NCI-H345 treated with DMSO at 0.1 percent for 48 hours (cell line): ENCODE data around the gene ATF7.
A peak's percentile ranks its signal among the peaks of the same experiment; 100 is the strongest.

Source experiments
- DNase-seq: peaks from one replicate; lab custom pipeline; 2025; ENCODE audit not compliant: unreplicated experiment; lab: John Stamatoyannopoulos, UW

Gene ATF7

GRCh38 chr12:53502983-53503728, 123.0 kb downstream of the ATF7 start:
- DNase-seq, result no peak

GRCh38 chr12:53502331-53502730, 123.9 kb downstream of the ATF7 start:
- no peak for DNase-seq

- DNase-seq, result no peak
Measured at GRCh38 chr12:53501615-53502181, 124.5 kb downstream of the ATF7 start.

DNA sequence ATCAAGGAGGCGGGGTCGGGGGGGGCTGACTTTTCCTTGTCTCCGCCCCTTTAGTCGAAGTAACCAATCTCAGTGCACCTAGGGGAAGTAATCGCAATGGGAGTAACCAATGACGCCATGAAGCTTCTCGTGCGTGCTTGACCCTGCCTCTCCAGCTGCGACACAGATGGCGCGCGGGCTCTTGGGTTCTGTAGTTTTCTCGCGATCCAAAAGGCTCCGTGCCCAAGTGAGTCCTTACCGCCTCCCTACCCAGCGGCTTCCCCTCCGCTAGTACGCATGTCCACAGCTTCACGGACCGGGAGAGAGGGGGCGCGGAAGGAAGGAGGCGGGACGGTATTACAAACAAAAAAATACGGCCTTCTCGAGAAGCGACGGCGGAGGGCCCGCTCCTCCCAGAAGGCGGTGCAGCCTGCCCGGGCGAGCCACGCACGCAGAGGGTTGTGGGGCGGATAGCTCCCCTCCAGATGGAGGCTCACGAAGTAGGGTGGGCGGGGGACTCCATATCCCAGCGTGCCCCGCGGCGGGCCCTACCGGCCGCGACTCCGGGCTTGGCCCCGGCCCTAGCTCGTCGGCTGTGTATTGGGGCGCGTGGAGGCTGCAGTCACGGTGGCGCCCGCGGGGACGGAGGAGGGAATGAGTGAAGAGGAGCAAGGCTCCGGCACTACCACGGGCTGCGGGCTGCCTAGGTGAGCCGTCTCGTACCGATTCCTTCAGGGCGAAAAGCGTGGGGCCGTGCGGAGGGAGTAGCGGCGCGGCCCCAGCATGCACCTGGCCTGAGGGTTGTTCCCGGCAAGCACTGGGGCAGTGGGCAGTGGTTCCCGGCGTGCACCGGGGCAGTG, 125.2 kb downstream of the ATF7 start, which contains the start of gene TARBP2:
Gene TARBP2 (plus strand): TSS at position 508 of the 839 bp plus-strand sequence. CDS start 126 bp downstream, at position 634.
- DNase-seq, result peak; percentile 99

GRCh38 chr12:53500142-53500775, 125.9 kb downstream of the ATF7 start:
- DNase-seq, result no peak

DNA sequence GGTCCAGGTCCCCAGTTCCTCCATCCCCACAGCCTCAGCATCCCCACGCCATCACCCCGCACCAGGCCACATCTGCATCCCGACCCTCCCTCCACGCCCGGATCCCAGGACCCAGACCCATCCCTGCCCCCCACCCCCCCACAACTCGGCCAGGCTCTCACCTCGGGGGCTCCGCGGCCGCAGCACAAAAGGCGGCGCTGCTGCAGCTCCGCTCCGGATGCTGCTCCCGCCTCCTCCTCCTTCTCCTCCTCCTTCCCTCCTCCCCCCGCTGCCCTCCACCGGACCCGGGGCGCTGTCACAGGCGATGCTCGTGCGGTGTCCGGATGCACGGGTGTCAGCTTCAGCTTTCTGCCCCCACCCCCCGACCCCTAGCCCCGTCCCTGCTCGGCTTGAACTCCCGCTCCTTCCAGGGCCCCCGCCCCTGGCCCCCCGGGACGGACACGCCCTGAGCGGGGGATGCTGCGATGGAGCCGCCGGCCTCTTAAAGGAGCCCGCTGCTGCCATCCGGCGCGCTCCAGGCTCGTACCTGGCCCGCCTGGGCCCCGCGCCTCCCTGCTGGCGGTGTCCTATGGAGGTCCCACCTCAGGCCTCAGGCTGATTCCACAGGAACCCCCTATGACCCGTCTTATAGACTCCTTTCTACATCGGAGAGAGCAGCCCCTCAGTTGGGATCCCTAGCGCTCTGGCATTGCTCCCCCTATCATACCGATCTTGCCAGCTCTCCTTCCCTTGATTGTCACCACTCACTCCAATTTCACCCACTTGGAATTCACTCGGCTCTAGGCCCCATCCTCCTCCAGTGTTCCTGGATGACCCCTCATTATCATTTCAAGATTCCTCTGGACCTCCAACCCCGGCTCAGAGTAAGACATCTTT, 126.7 kb downstream of the ATF7 start, which contains the start of gene MAP3K12:
Gene MAP3K12 (minus strand): TSS at position 193 of the 876 bp plus-strand sequence. CDS start 12,067 bp downstream, outside the sequence.
- DNase-seq, result peak; percentile 55

DNA sequence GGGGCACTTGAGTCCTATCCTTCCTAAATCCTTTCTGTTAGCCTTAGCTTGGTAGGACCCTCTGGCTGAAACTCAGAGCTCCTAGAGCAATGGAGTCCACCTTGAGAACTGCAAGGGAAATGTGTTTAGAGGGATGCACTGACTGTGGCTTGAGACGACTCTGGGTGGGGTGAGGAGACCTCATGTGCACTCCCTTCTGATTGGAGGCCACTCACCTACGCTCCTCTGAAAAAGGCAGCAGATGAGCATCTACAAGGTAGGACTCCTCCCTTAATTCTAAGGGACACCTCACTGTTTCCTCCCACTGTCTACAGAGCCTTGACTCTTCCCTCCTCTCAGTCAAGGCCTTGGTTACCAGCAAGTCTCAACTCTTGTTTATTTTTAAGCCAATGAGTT, 127.9 kb downstream of the ATF7 start:
- no peak for DNase-seq

DNA sequence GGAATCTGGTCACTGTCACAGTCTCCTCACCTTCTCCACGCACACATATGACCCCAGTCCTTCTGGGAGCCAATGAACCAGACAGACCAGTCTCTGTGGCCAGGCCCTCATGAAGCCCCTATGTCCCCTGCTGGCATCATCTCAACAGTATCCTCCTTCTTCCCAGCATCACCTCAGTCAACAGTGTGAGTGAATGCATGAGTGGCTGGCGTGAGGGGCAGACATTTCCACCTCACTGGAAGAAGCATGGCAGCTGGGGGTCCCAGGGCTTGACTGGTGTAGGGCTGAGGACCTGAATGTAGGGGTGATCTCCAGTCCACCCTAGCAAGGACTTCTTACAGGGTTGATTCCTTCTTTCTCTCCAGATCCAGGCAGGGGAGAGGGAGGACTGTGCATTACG, 128.7 kb downstream of the ATF7 start:
- DNase-seq, result no peak

- no peak for DNase-seq
Measured at GRCh38 chr12:53496752-53497032, 129.5 kb downstream of the ATF7 start.

DNA sequence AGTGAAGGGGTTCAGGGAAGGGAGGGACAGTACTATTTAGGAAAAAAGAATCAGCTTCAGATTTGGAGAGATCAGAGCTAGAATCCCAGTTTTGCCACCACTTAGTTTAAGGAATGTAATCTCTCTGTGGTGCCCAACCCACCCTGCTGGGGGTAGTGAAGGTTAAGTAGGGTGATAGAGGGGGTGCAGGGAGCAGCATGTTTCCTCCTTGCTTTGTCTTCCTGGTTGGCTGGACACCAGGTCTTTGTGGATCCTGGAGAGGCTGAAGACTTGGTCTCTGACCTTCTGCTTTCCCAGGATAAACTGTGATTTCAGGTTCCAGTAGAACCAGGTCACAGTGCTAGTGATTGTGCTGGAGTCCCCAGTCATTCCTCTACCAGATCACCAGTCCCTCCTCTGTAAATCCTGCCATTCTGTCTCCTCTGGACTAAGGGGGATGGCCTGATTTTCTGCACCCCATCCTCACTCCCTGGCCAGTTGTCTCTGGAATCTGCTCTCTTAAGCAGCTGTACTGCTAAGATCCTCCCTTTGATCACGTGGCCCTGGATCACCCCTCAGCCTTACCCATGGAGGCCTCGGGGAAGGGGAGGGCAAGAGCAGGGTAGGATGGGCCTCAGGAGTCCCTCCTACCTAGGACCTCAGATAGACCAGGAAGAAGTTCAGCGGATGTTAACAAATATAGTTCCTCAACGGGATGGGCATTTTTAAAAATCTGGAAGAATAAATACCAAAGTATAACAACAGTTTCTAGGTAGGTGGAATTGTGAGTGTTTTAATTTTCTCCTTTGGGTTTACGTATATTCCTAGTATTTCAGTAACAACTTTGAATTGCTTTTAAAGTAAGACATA, 130.1 kb downstream of the ATF7 start:
- no peak for DNase-seq

DNA sequence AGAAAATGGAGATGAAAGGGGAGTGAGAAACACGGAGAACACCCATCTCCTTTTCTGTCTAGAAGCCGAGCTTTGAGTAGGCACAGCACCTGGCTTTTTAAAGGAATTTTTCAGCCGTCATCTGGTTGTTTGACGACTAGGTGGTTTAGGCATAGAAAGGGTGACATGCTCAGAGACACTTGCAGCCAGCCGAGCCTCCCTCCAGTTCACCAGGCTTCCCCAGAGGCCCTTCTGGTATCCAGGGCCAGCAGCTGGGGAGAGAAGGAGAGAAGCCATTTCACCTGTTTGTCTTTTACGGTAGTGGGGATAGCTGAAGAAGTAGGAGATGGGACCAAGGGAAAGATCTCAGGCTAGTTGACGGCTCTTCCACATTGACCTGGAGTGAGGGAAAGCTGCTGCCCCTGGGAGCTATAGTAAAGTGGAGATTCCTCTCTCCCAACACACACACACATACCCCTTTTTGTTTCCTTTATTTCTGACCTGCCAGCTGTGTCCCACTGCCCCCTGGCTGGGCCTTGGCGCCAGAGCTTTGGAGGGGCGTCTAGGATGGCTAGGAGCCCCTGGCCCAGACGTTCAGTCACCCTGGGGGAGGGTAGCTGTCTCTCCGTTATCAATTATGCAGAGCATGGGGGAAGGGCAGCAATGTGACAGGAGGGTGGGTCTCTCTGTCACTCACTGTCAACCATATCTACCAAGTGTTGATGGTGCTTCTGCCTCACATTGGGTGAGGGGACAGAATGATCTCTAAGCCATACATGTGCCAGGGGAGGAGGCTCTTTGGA, 132.4 kb downstream of the ATF7 start:
- no peak for DNase-seq

GRCh38 chr12:53492830-53493609, 133.2 kb downstream of the ATF7 start:
- DNase-seq, result peak; percentile 74

- no peak for DNase-seq
Measured at GRCh38 chr12:53492188-53492587, 134.0 kb downstream of the ATF7 start.

GRCh38 chr12:53489242-53489864, 136.8 kb downstream of the ATF7 start:
- no peak for DNase-seq

GRCh38 chr12:53486736-53487487, 139.3 kb downstream of the ATF7 start:
- no peak for DNase-seq

DNA sequence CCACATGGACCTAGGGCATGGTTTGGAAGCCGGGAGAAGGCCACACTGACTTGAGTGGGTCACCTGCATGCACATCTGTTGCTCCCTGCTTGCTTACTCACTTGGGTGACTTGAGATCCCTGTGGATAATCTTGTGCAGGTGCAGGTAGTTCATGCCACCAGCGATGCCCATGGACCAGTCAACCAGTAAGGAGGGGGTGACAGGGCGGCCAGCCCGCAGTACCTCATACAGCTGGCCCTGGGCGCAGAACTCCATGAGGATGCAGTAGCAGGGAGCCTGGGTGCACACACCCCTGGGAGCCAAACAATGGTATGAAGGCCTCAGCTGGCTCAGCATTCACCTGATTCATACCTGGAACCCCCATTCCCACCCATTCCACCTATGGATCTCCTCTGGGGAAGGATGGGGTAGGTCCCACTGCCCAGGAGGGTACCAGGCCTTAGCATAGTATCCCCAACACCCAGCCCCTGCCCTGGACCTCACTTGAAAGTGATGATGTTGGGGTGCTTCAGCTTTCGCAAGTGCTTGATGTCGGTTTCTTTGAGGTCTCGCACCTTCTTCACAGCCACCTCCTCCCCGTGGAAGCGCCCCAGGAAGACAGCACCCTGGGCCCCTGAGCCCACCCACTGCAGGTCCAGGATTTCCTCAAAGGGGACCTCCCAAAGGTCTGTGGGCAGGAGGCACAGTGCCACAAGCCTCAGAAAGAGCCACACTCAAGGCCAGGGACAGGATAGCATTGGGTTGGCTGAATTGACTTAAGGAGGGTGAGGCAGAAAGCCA, 140.0 kb downstream of the ATF7 start:
- no peak for DNase-seq
